PFSK-1 (cell line): ENCODE data around the gene CMTM6.

Experiments used
- POLR2AphosphoS5 ChIP-seq: IDR thresholded peaks from 2 replicates; pipeline ENCODE4 v1.6.1; 2012; ENCODE audit warnings: low read depth, mild to moderate bottlenecking, control low read depth, low read length, moderate library complexity
- SIN3A ChIP-seq: IDR thresholded peaks from 2 replicates; pipeline ENCODE4 v1.6.1; 2012; ENCODE audit warnings: mild to moderate bottlenecking, low read length, moderate library complexity, borderline replicate concordance; ENCODE audit not compliant: insufficient read depth
- TAF1 ChIP-seq: IDR thresholded peaks from 2 replicates; pipeline ENCODE4 v1.6.1; 2012; ENCODE audit warnings: low read length, control low read depth, borderline replicate concordance; ENCODE audit not compliant: insufficient read depth
- TF ChIP-seq, protein P1 (sequence below), 2 experiments: IDR thresholded peaks; 2 replicates each; pipeline versions ENCODE4 v1.6.1 to v1.8.0; 2011 to 2012; ENCODE audit warnings: low read depth in 2 of 2, low read length in 2 of 2, control low read depth in 1 of 2, inconsistent platforms in 1 of 2, mild to moderate bottlenecking in 1 of 2, moderate library complexity in 1 of 2; ENCODE audit not compliant: insufficient read depth in 1 of 2

DNA sequence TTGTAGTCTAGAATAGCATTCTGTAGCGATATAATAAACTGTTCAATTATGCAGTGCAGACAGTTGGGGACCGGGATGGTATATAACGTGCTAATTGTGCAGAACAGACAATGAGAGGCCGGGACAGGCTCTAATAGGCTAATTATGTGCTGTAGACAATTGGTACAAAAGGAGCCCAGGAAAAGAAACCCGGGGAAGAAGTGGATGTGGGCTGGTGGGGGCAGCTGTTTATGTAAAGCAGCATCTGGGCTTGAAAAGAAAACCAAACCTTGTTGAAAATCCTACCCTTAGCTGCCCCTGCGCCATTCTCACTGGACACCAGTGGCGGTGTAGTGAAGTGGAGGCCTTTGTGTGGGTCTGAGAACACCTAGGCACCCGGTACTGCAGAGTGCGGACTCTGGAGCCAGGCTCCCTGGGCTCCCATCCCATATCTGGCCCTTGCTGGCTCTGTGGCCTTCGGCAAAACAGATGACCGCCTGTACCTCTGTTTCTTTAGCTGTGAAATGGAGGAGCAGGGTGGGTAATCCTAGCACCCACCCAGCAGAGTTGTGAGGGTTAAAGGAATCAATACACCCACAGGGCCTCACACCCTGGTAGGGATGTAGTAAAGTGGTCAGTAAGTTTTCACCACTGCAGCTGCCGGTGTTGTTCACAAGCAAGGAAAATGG lies 51.5 kb downstream of the CMTM6 start:
- TF ChIP-seq, protein P1, sequence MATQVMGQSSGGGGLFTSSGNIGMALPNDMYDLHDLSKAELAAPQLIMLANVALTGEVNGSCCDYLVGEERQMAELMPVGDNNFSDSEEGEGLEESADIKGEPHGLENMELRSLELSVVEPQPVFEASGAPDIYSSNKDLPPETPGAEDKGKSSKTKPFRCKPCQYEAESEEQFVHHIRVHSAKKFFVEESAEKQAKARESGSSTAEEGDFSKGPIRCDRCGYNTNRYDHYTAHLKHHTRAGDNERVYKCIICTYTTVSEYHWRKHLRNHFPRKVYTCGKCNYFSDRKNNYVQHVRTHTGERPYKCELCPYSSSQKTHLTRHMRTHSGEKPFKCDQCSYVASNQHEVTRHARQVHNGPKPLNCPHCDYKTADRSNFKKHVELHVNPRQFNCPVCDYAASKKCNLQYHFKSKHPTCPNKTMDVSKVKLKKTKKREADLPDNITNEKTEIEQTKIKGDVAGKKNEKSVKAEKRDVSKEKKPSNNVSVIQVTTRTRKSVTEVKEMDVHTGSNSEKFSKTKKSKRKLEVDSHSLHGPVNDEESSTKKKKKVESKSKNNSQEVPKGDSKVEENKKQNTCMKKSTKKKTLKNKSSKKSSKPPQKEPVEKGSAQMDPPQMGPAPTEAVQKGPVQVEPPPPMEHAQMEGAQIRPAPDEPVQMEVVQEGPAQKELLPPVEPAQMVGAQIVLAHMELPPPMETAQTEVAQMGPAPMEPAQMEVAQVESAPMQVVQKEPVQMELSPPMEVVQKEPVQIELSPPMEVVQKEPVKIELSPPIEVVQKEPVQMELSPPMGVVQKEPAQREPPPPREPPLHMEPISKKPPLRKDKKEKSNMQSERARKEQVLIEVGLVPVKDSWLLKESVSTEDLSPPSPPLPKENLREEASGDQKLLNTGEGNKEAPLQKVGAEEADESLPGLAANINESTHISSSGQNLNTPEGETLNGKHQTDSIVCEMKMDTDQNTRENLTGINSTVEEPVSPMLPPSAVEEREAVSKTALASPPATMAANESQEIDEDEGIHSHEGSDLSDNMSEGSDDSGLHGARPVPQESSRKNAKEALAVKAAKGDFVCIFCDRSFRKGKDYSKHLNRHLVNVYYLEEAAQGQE (IDR thresholded peaks at IDR 0.05; ENCODE audit: insufficient read depth in 1 of 2, low read depth in 2 of 2, low read length in 2 of 2) = no peak
- TF ChIP-seq POLR2AphosphoS5 (no peak), SIN3A (no peak), TAF1 (no peak)
